Activated CD4-positive, alpha-beta memory T cell treated with anti-CD3 and anti-CD28 coated beads, Interleukin-2, amount 10 ng/mL, durations not matched to agents 7 days and 5 days (primary cell): ENCODE results near the gene CCDC137. TPM values are rescaled to one million over a fixed set of nuclear protein-coding genes. Genes with fewer than 3 reads are reported as not detected.

Experiments
- CTCF ChIA-PET: fragments of 350-600 bp; sonication (Branson Sonifier 250); formaldehyde crosslinking; loops from one replicate; lab custom pipeline; 2021; ENCODE audit warnings: antibody characterized with exemption, inconsistent platforms; lab: Charles Lee
- POLR2A ChIA-PET: fragments of 350-600 bp; sonication (Branson Sonifier 250); formaldehyde crosslinking; loops from one replicate; lab custom pipeline; 2021; ENCODE audit warnings: antibody characterized with exemption; lab: Charles Lee
- DNase-seq: peaks from one replicate; pipeline ENCODE4 v3.0.0-alpha.2; 2020
- H3K27ac Mint-ChIP-seq: one replicate; pipeline ENCODE4 v1.8.0; 2021; ENCODE audit warnings: mild to moderate bottlenecking, mixed read lengths
- H3K27me3 Mint-ChIP-seq: one replicate; pipeline ENCODE4 v1.8.0; 2021; ENCODE audit warnings: mixed read lengths
- H3K36me3 Mint-ChIP-seq: one replicate; pipeline ENCODE4 v1.8.0; 2021; ENCODE audit warnings: low read depth, mixed read lengths
- H3K4me1 Mint-ChIP-seq: one replicate; pipeline ENCODE4 v1.8.0; 2021; ENCODE audit warnings: mixed read lengths
- H3K4me3 Mint-ChIP-seq: one replicate; pipeline ENCODE4 v1.8.0; 2021; ENCODE audit warnings: mild to moderate bottlenecking, mixed read lengths
- H3K9me3 Mint-ChIP-seq: one replicate; pipeline ENCODE4 v1.8.0; 2021; ENCODE audit warnings: mixed read lengths
- total RNA-seq, 2 experiments: library from RNA; stranded (reverse); gene quantifications; one replicate each; pipeline ENCODE4 v1.2.3, GENCODE V29; 2021

The CCDC137 gene
- total RNA-seq, 2 experiments from 2014 or later = 28.8 to 33.3 TPM

DNA sequence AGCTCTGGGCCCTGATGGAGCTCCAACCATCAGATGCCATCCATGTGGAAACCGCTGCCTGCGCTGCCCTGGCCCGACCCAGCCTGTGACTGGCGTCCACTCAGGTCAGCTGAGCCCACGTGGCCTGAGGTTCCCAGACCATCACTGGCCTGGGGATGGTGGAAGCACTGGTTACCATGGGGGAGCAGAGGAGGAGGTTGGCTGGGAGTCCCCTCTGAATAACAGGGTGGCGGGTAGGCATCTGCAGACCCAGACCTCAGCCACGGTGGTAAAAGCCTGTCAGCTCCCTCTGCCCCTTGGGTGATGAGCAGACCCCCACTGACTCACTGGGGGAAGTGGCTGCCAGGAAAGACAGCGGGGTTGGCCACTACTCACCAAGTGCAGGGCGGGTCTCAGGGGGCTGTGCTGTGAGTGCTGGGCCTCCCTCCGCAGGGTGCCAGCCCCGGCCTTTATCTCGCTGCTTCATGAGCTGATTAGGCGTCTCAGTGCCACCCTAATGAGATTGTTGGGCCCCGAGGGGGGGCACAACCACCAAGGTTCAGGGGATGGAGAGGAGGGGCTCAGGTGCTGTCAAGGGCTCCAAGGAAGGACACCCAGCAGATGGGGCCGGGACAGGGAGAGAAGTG is 10.3 kb upstream of the CCDC137 start, which contains the start of gene PDE6G:
TSS of gene PDE6G (minus strand) at position 425 of the 626 bp plus-strand sequence. CDS start 3,237 bp downstream, outside the sequence.
- no peak for DNase-seq
- Mint-ChIP-seq H3K4me3 (no peak within 1 kb of the TSS), H3K27ac (peak within 1 kb of the TSS; percentile 3), H3K27me3 (peaks cover 1% of the 10 kb centered on the region), H3K36me3 (no peaks in the 10 kb centered on the region), H3K4me1 (peaks cover 28% of the 10 kb centered on the region), H3K9me3 (no peaks in the 10 kb centered on the region)
- POLR2A ChIA-PET = interaction anchor here (1.1 to 2.8 kb wide), 3 partner anchors 9 to 47 kb away, joined by 3 to 22 read pairs (median 3); partner anchors contain the start of genes CCDC137, MRPL12 and OXLD1
- CTCF ChIA-PET = interaction anchor here (1.1 kb wide), 1 partner anchor 8 kb away, joined by 3 read pairs; no protein-coding TSS in a partner anchor

DNA sequence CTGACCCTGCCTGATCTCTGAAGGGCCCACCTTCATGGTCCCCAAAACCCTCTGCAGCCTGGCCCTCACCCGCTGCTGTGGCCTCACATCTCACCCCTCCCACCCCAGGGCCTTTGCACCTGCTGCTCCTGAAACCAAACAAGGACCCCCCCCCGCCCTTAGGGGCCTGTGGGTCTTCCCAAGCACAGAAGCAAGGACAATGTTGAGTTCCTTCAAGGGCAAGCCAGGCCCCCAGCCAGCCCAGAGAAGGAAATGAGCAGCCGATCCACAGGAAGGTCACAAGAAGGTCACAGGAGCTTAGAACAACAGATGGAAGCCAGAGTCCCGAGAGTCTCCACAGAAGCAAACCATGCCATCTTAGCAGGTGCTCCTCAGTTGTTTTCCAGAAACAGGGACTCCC is 9.7 kb upstream of the CCDC137 start:
- H3K36me3 Mint-ChIP-seq = no peaks in the 10 kb centered on the region
- ChIA-PET CTCF (no interaction called here), POLR2A (interaction anchor here (1.1 to 2.8 kb wide), 3 partner anchors 9 to 46 kb away, joined by 3 to 22 read pairs (median 3); partner anchors contain the start of genes CCDC137, MRPL12 and OXLD1)
- peak overlapping the region; percentile 3 for H3K27ac Mint-ChIP-seq
- no peak overlapping the region for H3K4me3 Mint-ChIP-seq
- H3K27me3 Mint-ChIP-seq = peaks cover under 1% of the 10 kb centered on the region
- H3K9me3 Mint-ChIP-seq = no peaks in the 10 kb centered on the region
- DNase-seq = no peak
- peaks cover 26% of the 10 kb centered on the region for H3K4me1 Mint-ChIP-seq

- CTCF ChIA-PET = no interaction called here
- Mint-ChIP-seq H3K27ac (no peak overlapping the region), H3K4me1 (peaks cover 31% of the 10 kb centered on the region), H3K9me3 (no peaks in the 10 kb centered on the region), H3K36me3 (peaks cover 2% of the 10 kb centered on the region), H3K4me3 (no peak overlapping the region), H3K27me3 (no peaks in the 10 kb centered on the region)
- POLR2A ChIA-PET = no interaction called here
- no peak for DNase-seq
These were observed 7.5 kb upstream of the CCDC137 start for GRCh38 chr17:81659038-81659437.

GRCh38 chr17:81660441-81660840 is 6.1 kb upstream of the CCDC137 start:
- H3K27me3 Mint-ChIP-seq = no peaks in the 10 kb centered on the region
- no peak overlapping the region for H3K4me3 Mint-ChIP-seq
- H3K4me1 Mint-ChIP-seq = peaks cover 39% of the 10 kb centered on the region
- no peak overlapping the region for H3K27ac Mint-ChIP-seq
- POLR2A ChIA-PET = interaction anchor here (2.1 kb wide), 1 partner anchor 24 kb away, joined by 4 read pairs; the partner anchor contains the start of genes NPLOC4 and TSPAN10
- H3K9me3 Mint-ChIP-seq = no peaks in the 10 kb centered on the region
- H3K36me3 Mint-ChIP-seq = peaks cover 14% of the 10 kb centered on the region
- DNase-seq = no peak
- CTCF ChIA-PET = no interaction called here

DNA sequence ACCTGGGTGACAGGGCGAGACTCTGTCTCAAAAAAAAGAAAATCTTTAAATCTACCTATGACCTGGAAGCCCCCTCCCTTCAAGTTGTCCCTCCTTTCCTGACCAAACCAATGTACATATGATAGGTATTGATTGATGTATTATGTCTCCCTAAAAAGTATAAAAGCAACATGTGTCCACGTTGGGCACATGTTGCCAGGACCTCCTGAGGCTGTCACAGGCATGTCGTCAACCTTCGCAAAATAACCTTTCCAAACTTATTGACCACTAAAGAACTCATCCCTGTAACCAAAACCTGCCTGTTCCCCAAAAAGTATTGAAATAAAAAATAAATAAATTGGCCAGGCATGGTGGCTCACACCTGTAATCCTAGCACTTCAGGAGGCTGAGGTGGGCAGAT is 4.5 kb upstream of the CCDC137 start:
- Mint-ChIP-seq H3K4me1 (peaks cover 45% of the 10 kb centered on the region), H3K4me3 (no peak overlapping the region), H3K36me3 (peaks cover 23% of the 10 kb centered on the region), H3K27ac (peak overlapping the region; percentile 94), H3K27me3 (no peaks in the 10 kb centered on the region), H3K9me3 (no peaks in the 10 kb centered on the region)
- CTCF ChIA-PET = no interaction called here
- POLR2A ChIA-PET = interaction anchor here (0.8 to 2.1 kb wide), 5 partner anchors 9 to 149 kb away, joined by 3 to 9 read pairs (median 4); partner anchors contain the start of genes ARL16, HGS, NPLOC4 and TSPAN10
- no peak for DNase-seq

- H3K4me3 Mint-ChIP-seq = no peak overlapping the region
- no peak for DNase-seq
- peak overlapping the region; percentile 94 for H3K27ac Mint-ChIP-seq
- H3K4me1 Mint-ChIP-seq = peaks cover 55% of the 10 kb centered on the region
- POLR2A ChIA-PET = interaction anchor here (1.2 to 4.8 kb wide), 4 partner anchors 8 to 112 kb away, joined by 4 to 52 read pairs (median 16); partner anchors contain the start of genes FAAP100, MRPL12, NPLOC4 and PDE6G
- no peaks in the 10 kb centered on the region for H3K9me3 Mint-ChIP-seq
- CTCF ChIA-PET = interaction anchor here (0.6 to 1.3 kb wide), 3 partner anchors 8 to 324 kb away, joined by 3 to 5 read pairs (median 3); partner anchors contain the start of gene PDE6G
- H3K27me3 Mint-ChIP-seq = no peaks in the 10 kb centered on the region
- peaks cover 34% of the 10 kb centered on the region for H3K36me3 Mint-ChIP-seq
These were observed 2.5 kb upstream of the CCDC137 start for GRCh38 chr17:81664051-81664470.

GRCh38 chr17:81665205-81666091 is 1.1 kb upstream of the CCDC137 start:
- peaks cover 62% of the 10 kb centered on the region for H3K4me1 Mint-ChIP-seq
- ChIA-PET POLR2A (interaction anchor here (0.6 to 4.8 kb wide), 16 partner anchors 9 to 358 kb away, joined by 3 to 52 read pairs (median 4); partner anchors contain the start of genes ARL16, HGS, LRRC45 and MCRIP1), CTCF (interaction anchor here (0.7 to 1.1 kb wide), 6 partner anchors 11 to 52 kb away, joined by 3 to 4 read pairs (median 3); partner anchors contain the start of genes ARL16 and HGS)
- H3K27ac Mint-ChIP-seq = peak overlapping the region; percentile 94
- peak; percentile 62 for DNase-seq
- peak overlapping the region; percentile 93 for H3K4me3 Mint-ChIP-seq
- no peaks in the 10 kb centered on the region for H3K9me3 Mint-ChIP-seq
- peaks cover 45% of the 10 kb centered on the region for H3K36me3 Mint-ChIP-seq
- H3K27me3 Mint-ChIP-seq = no peaks in the 10 kb centered on the region

GRCh38 chr17:81666092-81666341 is 520 bp upstream of the CCDC137 start:
- no peaks in the 10 kb centered on the region for H3K27me3 Mint-ChIP-seq
- H3K27ac Mint-ChIP-seq = peak overlapping the region; percentile 94
- H3K36me3 Mint-ChIP-seq = peaks cover 46% of the 10 kb centered on the region
- ChIA-PET POLR2A (interaction anchor here (0.7 to 4.8 kb wide), 18 partner anchors 10 to 207 kb away, joined by 3 to 52 read pairs (median 4); partner anchors contain the start of genes ARL16, HGS, MCRIP1 and MRPL12), CTCF (interaction anchor here (0.7 to 2.3 kb wide), 7 partner anchors 9 to 53 kb away, joined by 3 to 6 read pairs (median 3); partner anchors contain the start of genes ARL16 and HGS)
- H3K9me3 Mint-ChIP-seq = no peaks in the 10 kb centered on the region
- no peak for DNase-seq
- H3K4me1 Mint-ChIP-seq = peaks cover 62% of the 10 kb centered on the region
- H3K4me3 Mint-ChIP-seq = peak overlapping the region; percentile 93

DNA sequence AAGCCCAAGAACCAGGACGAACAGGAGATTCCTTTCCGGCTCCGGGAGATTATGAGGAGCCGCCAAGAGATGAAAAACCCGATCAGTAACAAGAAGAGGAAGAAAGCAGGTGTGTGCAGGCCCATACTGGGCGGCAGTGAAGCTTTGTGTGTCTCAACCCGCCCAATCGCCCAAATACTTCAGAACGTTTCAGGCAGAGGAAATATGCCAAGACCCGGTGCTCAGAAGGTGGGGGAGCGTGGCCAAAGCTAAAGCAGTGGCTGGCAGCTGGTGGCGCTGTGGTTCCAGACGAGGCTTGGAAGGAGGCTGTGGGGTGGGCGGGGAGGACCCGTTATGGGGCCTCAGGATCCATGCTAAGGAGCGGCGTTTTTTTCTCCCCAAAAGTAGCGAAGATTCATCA is 1.2 kb downstream of the CCDC137 start:
- H3K27me3 Mint-ChIP-seq = no peaks in the 10 kb centered on the region

GRCh38 chr17:81672504-81672903 is 6.0 kb downstream of the CCDC137 start:
- Mint-ChIP-seq H3K27me3 (no peaks in the 10 kb centered on the region), H3K9me3 (no peaks in the 10 kb centered on the region), H3K27ac (no peak overlapping the region), H3K4me1 (peaks cover 22% of the 10 kb centered on the region), H3K36me3 (peaks cover 48% of the 10 kb centered on the region), H3K4me3 (no peak overlapping the region)
- CTCF ChIA-PET = no interaction called here
- no peak for DNase-seq
- POLR2A ChIA-PET = interaction anchor here (0.7 kb wide), 1 partner anchor 169 kb away, joined by 3 read pairs; no protein-coding TSS in a partner anchor

More for the DNA sequence above, 1.2 kb downstream of the CCDC137 start:
- Mint-ChIP-seq H3K27ac (peak overlapping the region; percentile 76), H3K4me1 (peaks cover 52% of the 10 kb centered on the region), H3K36me3 (peaks cover 63% of the 10 kb centered on the region), H3K9me3 (no peaks in the 10 kb centered on the region), H3K4me3 (peak overlapping the region; percentile 93)
- ChIA-PET POLR2A (interaction anchor here (1.0 to 3.2 kb wide), 6 partner anchors 8 to 309 kb away, joined by 3 to 18 read pairs (median 6); partner anchors contain the start of genes ARL16, HGS and MRPL12), CTCF (interaction anchor here (2.3 kb wide), 1 partner anchor 16 kb away, joined by 6 read pairs; the partner anchor contains the start of genes ARL16 and HGS)
- DNase-seq = no peak

DNA sequence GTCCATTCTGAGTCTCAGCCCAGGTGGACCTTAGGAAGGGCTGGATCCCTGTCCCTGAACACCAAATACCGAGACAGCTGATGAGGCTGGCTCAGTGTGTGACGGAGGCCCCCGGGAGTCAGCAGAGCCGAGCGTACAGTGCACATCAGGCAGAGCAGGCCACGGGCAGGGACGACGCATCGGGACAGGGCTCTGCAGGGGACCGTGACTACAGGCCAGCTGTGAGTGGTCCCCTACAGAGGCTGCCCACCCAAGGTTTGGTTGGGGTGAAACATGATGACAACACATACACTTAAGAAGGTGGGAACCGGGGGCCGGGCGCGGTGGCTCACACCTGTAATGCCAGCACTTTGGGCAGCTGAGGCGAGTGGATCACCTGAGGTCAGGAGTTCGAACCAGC is 6.4 kb downstream of the CCDC137 start:
- H3K4me1 Mint-ChIP-seq = peaks cover 17% of the 10 kb centered on the region
- no peak overlapping the region for H3K4me3 Mint-ChIP-seq
- ChIA-PET CTCF (no interaction called here), POLR2A (interaction anchor here (0.7 kb wide), 1 partner anchor 168 kb away, joined by 3 read pairs; no protein-coding TSS in a partner anchor)
- peaks cover 43% of the 10 kb centered on the region for H3K36me3 Mint-ChIP-seq
- no peak for DNase-seq
- no peaks in the 10 kb centered on the region for H3K9me3 Mint-ChIP-seq
- H3K27me3 Mint-ChIP-seq = no peaks in the 10 kb centered on the region
- no peak overlapping the region for H3K27ac Mint-ChIP-seq
